Activated T-cell treated with anti-CD3 and anti-CD28 coated beads, Interleukin-2, amount 50 U/mL, for 1 hour (primary cell): Measurements from ENCODE around the gene PITPNM2.
"Not testable (repeated sequence)": the region's sequence is repeated elsewhere in the genome, so short reads cannot be mapped to it uniquely, and the experiment has no call there.

Source experiments
- DNase-seq: peaks from one replicate; pipeline ENCODE4 v3.0.0-alpha.2; 2020

Gene PITPNM2

DNA sequence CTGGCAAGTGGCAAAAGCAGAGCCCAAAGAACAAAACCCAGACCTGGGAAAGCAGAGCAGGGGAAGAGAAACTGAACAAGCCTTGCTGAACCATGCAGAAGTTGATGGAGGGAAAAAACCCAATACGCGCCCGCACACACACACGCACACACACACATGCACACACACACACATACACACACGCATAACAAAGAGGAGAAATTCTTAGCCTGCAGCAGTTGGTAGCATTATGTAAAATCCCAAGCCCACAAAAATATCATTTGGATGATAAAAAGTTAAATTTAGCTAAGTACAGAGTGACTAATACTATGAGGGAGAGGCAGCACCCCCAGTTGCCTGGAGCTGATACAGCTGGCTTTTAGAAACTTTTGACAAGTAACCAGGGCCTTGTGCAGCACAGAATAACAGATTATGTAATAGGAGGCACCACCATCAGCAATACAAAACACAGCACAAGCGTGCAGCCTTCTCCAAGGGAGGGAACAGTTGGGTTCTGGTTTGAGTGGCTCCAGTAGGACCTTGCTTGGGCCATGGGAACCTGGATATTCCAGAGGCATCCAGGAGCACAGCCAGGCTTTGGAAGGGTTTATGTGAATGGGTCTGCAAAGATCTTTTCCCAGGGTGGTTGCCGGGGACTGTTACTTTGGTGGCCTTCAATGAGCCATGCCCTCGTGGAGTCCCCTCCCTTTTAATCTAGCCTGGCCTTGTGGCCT is 35.3 kb downstream of the PITPNM2 start:
- no peak for DNase-seq

DNA sequence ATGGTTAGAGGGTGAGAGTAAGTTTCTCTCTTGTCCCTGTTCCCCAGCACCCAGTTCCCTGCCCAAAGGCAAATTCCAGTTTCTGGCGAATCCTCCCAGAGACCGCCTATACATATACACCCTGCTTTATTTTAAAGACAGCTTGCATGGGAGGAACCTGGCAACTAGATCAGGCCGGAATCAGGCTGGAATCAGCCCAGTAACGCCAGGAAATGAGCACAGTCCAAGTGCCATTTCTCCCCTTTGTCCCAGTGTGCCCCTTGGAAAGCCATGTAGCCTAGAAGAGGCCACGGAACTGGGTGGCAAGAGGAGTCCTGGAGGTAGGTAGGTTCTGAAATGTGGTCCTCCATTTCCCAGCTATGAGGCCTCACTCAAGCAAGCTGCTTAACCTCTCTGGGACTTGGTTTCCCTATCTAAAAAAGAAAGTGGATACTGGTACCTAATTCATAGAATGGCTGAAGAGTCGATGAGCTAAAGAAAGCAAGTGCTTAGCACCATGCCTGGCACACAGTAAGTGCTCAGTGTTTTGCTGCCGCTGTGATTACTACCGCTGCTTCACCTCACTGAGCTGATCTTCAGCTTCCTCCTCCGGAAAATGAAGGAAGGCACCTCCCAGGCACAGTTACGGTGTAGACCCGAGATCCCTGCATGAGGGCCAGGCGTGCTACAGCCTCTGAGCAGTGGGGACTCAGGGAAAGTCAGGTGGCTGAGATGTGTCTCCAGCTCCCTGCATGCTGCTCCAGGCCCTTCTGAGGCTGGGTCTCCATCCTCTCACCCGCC is 36.4 kb downstream of the PITPNM2 start:
- no peak for DNase-seq

DNA sequence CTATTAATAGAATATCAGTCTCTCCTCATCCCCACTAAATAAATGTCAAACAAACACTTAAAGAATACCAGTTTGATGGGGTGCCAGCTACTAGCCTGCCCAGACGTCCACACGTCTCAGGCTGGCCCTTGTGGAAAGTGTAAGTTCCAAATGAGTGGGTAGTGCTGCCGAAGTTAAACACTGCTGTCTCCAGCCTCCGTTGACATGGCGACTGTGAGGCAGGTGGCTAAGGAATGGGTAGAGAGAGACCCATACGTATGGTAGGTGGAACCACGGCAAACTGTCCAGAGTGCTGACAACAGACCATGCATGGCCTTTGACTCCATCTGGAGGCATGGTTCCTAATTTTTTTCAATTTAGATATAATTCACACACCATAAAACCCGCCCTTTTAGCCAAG is 37.9 kb downstream of the PITPNM2 start:
- no peak for DNase-seq

DNA sequence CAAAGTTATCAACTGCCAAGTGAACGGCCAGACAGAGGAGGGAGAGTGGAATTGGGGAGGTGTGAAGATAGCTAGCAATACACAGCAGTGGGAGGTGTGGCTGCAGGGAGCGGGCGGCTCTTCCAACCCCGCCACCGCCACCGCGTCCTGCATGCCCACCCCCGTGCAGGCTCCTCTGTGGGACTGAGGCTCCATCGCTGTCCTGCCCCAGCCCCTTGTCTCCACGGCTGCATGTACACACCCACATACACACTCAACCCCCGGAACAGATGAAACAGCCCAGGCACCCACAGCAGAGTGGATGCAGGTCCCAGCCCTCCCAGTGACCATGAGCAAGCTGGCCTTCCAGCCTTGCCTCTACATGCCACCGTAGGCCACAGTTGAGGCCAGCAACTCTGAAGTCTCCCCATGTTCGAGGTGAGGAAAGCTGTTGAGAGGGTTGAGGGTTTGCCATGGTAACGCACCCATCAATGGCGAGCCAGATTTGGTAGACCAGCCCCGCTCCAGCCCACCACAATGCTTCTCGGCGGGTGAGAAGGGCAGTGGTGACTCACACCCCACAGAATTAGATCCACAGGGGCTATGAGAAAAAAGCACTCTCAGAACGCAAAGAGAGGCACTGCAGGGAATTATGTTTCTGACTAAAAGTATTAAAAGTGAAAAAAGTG is 39.3 kb downstream of the PITPNM2 start:
- no peak for DNase-seq

DNA sequence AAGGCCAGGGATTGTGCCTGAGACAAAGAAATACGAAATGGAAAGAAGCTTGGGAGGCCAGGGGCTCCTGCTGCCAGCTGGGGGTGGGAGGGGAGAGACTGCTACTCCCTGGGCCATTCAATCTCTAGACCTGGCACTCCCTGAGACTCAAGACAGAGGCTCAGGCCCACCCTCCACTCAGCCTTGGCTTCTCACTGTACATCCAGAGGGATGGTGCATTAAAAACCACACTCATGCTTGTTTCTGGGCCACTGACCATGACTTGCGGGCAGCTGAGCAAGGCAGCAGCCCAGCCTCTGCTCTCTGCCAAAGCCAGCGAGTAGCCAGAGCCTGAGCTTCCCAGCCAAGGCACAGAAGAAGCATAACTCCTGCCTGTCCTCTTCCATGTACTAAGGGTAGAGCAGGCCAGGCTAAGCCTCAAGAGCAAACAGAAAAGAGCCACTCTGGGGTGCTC is 41.5 kb downstream of the PITPNM2 start:
- DNase-seq, result no peak

DNA sequence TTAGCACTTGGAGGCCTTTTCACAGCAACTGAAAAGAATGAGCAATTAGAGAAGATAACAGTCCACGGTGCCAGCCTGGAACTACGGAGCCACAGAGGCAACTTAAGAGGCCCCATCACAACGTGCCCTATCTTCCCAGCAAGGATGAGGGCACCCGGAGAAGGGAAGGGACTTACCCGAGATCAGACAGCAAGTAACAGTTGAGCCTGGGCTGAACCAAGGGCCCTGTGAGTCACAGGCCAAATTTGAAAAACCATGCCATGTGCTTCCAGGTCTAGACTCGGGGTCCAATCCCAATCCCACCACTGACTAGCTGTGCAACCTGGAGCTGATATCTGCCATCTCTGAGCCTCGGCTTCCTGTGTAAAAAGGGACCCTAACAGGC is 42.2 kb downstream of the PITPNM2 start:
- DNase-seq, result no peak

DNA sequence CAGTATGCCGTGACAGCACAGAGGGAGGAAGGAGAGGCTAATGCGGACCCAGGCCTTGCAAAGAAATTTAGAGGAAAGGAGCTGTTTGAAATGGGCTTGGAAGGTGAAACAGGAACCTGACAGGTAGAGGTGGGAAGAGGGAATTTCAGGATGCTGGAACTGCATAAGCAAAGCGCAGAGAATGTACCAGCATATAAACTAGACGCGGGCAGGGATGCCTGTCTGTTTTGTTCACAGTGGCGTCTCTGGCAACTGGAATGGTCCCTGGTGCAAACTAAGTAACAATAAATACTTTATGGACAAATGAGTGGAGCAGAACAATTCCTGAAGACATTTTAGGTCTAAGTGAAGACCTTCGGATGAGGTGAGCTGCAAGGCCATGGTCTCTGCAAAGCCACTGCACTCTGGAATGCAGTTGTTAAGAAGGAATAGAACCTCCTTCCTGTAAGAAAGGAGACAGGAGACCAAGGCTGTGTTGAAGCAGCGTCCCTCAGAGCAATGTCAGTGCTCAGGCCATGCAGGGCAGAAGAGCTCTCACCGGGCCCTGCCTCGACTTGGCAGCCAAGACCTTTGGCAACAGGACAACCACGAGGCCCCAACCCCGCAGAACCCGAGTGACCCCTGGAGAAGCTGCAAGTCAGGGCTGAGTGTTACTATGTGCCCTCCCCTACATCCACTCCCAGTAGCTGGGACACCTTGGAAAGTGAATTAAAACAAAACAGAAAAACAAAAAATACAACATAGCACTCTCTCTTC is 42.8 kb downstream of the PITPNM2 start:
- DNase-seq, result no peak

DNA sequence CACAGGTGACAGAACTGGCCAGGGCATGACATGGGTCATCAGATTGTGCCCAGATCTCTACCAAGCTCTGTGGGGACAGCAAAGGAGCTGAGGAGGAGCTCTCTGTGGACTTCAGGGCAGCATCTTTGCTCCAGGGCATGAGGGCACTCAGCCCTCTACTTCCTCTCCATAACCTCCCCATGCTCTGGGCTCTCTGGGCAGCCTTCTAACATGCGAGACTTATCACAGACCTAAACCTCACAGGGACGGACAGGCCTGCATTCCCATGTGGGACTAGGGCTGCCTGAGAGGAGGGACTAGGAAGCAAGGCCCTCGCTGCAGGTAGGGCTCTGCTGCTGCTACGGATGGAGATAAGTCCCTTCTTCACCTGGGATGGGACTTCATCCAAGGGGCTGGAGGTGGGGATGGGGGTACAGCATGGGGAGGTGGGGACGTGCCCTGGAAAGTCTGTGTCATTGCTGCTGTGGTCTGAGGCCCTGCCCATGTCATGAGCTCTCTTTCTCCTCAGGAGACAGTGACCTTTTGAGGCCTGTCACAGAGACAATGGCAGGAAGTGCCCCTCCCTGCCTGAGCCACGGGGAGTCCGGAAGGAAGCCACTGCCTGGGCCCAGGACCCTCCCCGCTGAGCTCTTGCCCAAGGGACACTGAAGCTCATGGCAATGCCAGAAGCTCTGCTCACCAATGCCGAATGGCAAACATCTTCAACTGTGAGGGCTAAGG is 44.1 kb downstream of the PITPNM2 start:
- DNase-seq, result peak; percentile 60

DNA sequence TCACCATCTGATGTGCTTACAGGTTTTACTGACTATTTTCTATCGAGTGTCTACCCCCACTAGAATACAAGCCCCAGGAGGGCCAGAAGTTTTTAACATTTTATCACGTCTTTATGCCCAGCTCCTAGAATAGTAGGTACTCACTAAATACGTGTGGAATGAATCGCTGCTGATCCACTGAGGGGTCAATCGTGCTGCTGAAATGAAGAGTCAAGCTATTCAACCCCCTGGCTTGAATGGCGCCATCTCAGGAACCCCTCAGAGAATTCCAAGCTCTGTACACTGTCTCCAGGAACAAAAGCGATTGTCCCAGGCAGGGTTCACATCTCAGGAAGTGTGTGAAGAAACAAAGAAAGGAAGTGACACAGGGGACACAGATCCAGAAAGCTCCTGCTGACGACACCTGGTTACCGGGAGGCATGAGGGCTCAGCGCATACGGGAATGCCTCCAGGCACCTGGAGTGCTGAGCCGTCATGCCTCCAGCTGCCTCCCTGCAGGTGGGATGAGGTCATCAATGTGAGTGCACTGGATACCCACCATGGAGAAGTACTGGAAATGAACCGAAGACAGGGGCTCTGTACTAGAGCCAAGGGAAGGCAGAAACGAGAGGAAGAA is 45.6 kb downstream of the PITPNM2 start:
- no peak for DNase-seq

DNA sequence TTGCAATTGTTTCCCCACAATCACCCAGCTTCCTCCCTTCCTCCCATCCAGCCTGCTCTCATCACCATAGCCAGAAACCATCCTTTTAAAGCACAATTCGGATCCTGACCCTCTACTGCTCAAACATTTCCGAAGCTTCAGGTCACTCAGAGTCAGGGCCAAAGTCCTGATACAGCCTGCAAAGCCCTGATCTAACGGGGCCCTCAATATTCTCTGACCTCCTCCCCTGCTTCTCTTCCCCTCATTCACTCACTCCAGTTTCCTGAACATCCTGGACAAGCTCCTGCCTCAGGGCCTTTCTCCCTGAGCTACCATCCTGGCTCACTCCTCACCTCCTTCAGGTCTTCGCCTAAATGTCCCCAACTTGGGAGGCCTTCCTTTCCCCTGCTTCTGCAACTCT is 46.1 kb downstream of the PITPNM2 start:
- no peak for DNase-seq

DNA sequence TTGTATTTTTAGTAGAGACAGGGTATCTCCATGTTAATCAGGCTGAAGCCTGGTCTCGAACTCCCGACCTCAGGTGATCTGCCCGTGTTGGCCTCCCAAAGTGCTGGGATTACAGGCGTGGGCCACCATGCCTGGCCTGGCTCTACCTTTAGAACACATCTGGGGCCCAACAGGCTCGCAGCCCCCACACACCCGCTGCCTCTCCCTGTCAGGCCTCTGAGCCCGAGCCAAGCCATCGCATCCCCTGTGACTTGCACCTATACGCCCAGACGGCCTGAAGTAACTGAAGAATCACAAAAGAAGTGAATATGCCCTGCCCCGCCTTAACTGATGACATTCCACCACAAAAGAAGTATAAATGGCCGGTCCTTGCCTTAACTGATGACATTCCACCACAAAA is 46.8 kb downstream of the PITPNM2 start:
- not testable (repeated sequence) for DNase-seq

DNA sequence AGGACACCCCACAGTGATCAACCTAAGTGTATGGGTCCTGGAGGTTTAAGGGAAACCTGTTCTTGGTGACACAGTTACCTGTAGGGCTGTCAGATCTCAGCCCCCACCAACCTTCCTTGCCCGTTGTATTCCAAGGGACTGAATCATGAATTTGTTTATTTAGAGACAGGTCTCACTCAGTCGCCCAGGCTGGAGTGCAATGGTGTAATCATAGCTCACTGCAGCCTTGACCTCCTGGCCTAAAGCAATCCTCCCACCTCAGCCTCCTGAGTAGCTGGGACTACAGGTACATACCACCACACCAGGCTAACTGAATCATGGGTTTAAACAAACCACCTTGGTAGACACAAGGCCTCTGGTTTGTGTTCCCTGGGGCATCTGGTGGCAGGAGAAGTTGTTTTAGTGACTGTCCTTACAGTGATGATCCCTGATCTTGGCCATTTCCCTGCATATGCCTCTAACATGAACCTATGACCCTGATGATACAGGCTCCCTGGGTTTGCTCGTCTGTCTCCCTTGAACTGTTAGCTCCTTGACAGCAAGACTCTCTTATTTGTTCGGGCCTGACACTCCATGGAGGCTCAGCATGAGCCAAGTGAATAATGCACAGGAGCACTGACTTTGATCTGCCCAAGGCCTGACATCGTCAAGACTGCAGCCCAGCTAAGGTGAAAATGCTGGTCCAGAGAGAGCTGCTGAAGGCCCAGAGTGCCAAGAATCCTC is 47.9 kb downstream of the PITPNM2 start:
- no peak for DNase-seq

DNA sequence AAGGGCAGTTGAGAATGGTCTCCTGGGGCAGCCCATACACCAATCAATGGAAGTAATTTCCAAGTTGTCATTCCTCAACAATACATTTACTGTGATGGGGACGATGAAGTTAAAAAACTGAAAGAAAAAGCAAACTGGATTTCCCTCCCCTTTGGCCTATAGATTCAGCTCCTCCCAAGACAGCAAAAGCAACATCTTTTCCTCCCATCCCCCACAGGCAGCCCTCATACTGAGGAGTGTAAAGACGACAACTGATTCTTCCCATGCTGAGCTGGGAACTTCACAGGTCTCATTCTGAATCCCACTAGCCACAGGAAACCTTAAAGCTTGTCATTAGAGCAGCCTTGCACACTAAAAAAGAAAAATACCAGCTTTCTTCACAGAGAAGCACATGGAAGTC is 48.5 kb downstream of the PITPNM2 start:
- DNase-seq, result no peak

DNA sequence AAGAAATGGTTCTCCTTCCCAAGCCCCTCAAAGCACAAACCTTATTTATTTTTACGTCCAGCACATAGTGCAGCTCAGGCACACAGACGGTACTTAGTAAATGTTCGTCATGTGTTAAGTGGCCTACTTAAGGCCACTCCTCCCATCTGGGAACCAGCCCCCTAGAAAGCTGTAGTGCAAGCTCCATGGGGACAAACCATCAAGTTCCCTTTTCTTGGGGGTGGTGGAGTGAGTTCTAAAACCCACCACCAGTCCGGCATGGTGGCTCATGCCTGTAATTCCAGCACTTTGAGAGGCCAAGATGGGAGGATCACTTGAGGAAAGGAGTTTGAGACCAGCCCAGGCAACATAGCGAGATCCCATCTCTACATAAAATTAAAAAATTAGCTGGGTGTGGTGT is 49.4 kb downstream of the PITPNM2 start:
- no peak for DNase-seq
